Measurements from ENCODE around the gene EPB41L2. TPM values are rescaled to one million over a fixed set of nuclear protein-coding genes. Genes with fewer than 3 reads are reported as not detected.

Gene EPB41L2
- total RNA-seq, 6 experiments from 2014 or later, result 15.3 to 38.5 (median 24.6) TPM

DNA sequence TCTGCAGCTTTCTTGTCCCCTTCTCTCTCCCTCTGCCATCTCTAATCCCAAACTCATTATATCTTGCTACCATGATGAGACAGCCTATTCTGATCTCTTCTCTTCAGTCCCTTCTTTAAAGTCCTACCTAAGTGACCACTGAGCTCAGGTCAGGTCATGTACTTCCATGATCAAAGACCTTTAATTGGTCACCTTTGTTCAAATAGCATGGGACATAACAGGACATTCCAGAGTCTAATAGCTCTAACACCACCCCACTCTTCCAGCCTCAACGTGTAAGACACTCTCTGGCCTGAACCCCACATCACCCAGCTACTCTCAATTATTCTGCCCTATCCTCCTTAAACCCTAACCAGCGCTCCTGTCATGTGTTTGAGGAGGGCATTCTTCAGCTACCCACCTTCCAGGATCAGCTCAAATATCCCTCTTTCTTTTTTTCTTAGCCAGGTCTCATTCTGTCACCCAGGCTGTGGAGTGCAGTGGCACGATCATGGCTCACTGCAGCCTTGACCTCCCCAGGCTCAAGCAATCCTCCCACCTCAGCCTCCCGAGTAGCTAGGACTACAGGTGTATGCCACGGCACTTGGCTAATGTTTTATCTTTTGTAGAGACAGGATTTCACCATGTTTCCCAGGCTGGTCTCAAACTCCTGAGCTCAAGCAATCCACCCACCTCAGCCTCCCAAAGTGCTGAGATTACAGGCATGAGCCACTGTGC lies 237.9 kb downstream of the EPB41L2 start:
- ATAC-seq, result peak in 3 of 4 donors; percentile 4 to 33 (median 9)
- WGBS (ENCODE audit: insufficient coverage, low coverage, low lambda C conversion rate, missing lambda C conversion rate), result 48% methylated on average over 5 of the region's 5 CpGs
- TF ChIP-seq POLR2A (IDR thresholded peaks at IDR 0.05), result no peak
- TF ChIP-seq, protein P1, sequence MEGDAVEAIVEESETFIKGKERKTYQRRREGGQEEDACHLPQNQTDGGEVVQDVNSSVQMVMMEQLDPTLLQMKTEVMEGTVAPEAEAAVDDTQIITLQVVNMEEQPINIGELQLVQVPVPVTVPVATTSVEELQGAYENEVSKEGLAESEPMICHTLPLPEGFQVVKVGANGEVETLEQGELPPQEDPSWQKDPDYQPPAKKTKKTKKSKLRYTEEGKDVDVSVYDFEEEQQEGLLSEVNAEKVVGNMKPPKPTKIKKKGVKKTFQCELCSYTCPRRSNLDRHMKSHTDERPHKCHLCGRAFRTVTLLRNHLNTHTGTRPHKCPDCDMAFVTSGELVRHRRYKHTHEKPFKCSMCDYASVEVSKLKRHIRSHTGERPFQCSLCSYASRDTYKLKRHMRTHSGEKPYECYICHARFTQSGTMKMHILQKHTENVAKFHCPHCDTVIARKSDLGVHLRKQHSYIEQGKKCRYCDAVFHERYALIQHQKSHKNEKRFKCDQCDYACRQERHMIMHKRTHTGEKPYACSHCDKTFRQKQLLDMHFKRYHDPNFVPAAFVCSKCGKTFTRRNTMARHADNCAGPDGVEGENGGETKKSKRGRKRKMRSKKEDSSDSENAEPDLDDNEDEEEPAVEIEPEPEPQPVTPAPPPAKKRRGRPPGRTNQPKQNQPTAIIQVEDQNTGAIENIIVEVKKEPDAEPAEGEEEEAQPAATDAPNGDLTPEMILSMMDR (IDR thresholded peaks at IDR 0.05), result no peak

DNA sequence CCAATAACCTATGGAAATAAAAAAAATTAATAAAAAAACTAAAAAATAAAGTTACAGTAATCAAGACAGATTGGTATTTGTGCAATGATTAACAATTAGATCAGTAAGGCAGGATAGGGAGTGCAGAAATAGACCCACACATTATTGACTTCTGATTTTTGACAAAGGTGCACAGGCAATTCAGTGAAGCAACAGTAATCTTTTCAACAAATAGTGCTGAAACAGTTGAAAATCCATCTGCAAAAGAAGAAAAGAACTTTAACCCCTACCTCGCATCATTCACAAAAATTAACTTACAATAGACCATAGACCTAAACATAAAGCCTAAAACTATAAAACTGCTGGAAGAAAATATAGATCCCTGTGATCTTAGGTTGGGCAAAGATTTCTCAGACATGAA lies 240.3 kb downstream of the EPB41L2 start:
- H3K4me1 ChIP-seq, result peaks cover 0 to 25% (median 7%) of the 10 kb centered on the region in 4 donors
- no peaks in the 10 kb centered on the region for H3K36me3 ChIP-seq
- intact Hi-C loops (cut with DNase I), result no loop called here
- no peak overlapping the region for H3K27ac ChIP-seq
- no peaks in the 10 kb centered on the region for H3K9me3 ChIP-seq
- ATAC-seq, result no peak
- H3K27me3 ChIP-seq, result no peaks in the 10 kb centered on the region
- no peak overlapping the region for H3K4me3 ChIP-seq
- no peak for DNase-seq
- WGBS (ENCODE audit: insufficient coverage, low coverage, low lambda C conversion rate, missing lambda C conversion rate), result 15% methylated on average over 1 of the region's 1 CpG
- TF ChIP-seq, protein P1 (IDR thresholded peaks at IDR 0.05), result no peak
- TF ChIP-seq POLR2A (IDR thresholded peaks at IDR 0.05), result no peak

More for the DNA sequence above, 237.9 kb downstream of the EPB41L2 start:
- peak overlapping the region in 1 of 3 donors; percentile 9 for H3K27ac ChIP-seq
- intact Hi-C loops (cut with DNase I), result no loop called here
- no peaks in the 10 kb centered on the region for H3K27me3 ChIP-seq
- DNase-seq, result no peak
- no peak overlapping the region for H3K4me3 ChIP-seq
- no peaks in the 10 kb centered on the region for H3K9me3 ChIP-seq
- H3K36me3 ChIP-seq, result no peaks in the 10 kb centered on the region
- peaks cover 0 to 27% (median 7%) of the 10 kb centered on the region in 4 donors for H3K4me1 ChIP-seq

DNA sequence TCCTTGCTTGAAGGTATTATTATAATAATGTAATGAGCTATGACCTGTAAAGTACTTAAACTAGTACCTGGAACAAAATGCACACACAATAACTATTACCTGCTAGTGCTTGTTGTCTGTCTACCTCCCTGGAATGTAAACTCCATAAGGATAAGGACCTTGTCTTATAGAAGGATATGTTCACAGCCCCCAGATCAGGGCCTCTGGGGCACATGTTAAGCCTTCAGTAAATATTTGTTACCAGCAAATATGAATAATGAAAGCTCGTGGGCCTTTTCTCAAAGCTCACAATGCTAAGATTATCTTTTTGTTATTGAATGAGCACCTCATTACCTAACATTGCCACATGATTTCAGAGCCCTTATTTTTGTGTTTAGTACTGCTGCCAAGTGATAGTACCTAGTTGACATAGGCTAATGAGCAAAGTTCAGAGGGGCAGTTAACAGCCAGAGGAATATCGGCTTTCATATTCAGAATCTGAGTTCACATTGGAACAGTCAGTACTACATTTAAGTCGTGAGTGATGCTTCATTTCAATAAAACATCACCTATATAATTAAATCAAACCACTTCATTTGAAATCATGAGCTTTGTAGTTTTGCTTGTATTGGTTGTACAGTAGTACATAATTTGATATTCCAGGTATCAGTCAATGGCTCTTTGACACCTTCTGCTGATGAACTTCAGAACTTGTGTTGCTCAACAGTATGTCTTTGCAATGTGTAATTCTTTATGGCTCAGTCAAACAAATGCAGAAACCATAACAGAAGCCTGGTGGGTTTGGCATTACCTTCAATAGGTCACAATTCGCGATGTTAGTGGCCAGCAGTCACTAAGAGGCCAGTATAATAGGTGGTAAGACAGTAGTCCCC lies 247.6 kb downstream of the EPB41L2 start:
- peak overlapping the region in 2 of 3 donors; percentile 68 to 80 for H3K27ac ChIP-seq
- no peaks in the 10 kb centered on the region for H3K9me3 ChIP-seq
- no peak for TF ChIP-seq POLR2A (IDR thresholded peaks at IDR 0.05)
- TF ChIP-seq, protein P1 (IDR thresholded peaks at IDR 0.05), result no peak
- no peaks in the 10 kb centered on the region for H3K36me3 ChIP-seq
- H3K27me3 ChIP-seq, result no peaks in the 10 kb centered on the region
- no peak for DNase-seq
- H3K4me3 ChIP-seq, result no peak overlapping the region
- ATAC-seq, result peak; percentile 92 to 97 (median 93)
- intact Hi-C loops (cut with DNase I), result no loop called here
- peaks cover 0 to 22% (median 0%) of the 10 kb centered on the region in 4 donors for H3K4me1 ChIP-seq
- WGBS (ENCODE audit: insufficient coverage, low coverage, low lambda C conversion rate, missing lambda C conversion rate), result 32% methylated on average over 5 of the region's 5 CpGs

DNA sequence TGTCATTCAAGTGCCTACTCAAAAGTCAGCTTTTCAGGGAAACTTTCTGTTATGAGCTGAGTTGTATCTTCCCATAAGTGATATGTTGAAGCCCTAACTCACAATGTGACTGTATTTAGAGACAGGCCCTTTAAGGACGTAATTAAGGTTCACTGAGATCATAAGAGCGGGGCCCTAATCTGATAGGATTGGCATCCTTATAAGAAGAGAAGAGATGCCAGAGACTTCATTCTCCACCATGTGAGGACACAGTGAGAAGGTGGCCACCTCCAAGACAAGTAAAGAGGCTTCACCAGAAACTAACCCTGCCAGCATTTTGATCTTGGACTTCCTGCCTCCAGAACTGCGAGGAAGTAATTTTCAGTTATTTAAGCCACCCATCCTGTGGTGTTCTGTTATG lies 248.5 kb downstream of the EPB41L2 start:
- WGBS (ENCODE audit: insufficient coverage, low coverage, low lambda C conversion rate, missing lambda C conversion rate), result 97% methylated on average over 3 of the region's 3 CpGs
- ATAC-seq (no peak), DNase-seq (no peak)
- H3K9me3 ChIP-seq, result no peaks in the 10 kb centered on the region
- intact Hi-C loops (cut with DNase I), result no loop called here
- H3K27ac ChIP-seq, result peak overlapping the region in 2 of 3 donors; percentile 68 to 80
- H3K4me3 ChIP-seq, result no peak overlapping the region
- no peaks in the 10 kb centered on the region for H3K27me3 ChIP-seq
- H3K36me3 ChIP-seq, result no peaks in the 10 kb centered on the region
- peaks cover 0 to 22% (median 0%) of the 10 kb centered on the region in 4 donors for H3K4me1 ChIP-seq
- no peak for TF ChIP-seq POLR2A (IDR thresholded peaks at IDR 0.05)
- TF ChIP-seq, protein P1 (IDR thresholded peaks at IDR 0.05), result no peak
